PFSK-1 (cell line): ENCODE data around the gene PNMA8B.
A peak's percentile ranks its signal among the peaks of the same experiment; 100 is the strongest.

ENCODE experiments used
- FOXP2 ChIP-seq: optimal IDR thresholded peaks from 2 replicates; pipeline ENCODE3; 2011; ENCODE audit warnings: borderline replicate concordance, control low read depth, inconsistent platforms; ENCODE audit not compliant: insufficient read depth; ENCODE audit errors: extremely low read length, extremely low read depth
- POLR2AphosphoS5 ChIP-seq: IDR thresholded peaks from 2 replicates; pipeline ENCODE4 v1.6.1; 2012; ENCODE audit warnings: low read depth, mild to moderate bottlenecking, control low read depth, low read length, moderate library complexity
- REST ChIP-seq, 2 experiments: IDR thresholded peaks; 2 replicates each; pipeline versions ENCODE4 v1.6.1 to v1.8.0; 2011 to 2012; ENCODE audit warnings: low read depth in 2 of 2, low read length in 2 of 2, control low read depth in 1 of 2, inconsistent platforms in 1 of 2, mild to moderate bottlenecking in 1 of 2, moderate library complexity in 1 of 2; ENCODE audit not compliant: insufficient read depth in 1 of 2
- SIN3A ChIP-seq: IDR thresholded peaks from 2 replicates; pipeline ENCODE4 v1.6.1; 2012; ENCODE audit warnings: mild to moderate bottlenecking, low read length, moderate library complexity, borderline replicate concordance; ENCODE audit not compliant: insufficient read depth
- TAF1 ChIP-seq: IDR thresholded peaks from 2 replicates; pipeline ENCODE4 v1.6.1; 2012; ENCODE audit warnings: low read length, control low read depth, borderline replicate concordance; ENCODE audit not compliant: insufficient read depth

Gene PNMA8B

DNA sequence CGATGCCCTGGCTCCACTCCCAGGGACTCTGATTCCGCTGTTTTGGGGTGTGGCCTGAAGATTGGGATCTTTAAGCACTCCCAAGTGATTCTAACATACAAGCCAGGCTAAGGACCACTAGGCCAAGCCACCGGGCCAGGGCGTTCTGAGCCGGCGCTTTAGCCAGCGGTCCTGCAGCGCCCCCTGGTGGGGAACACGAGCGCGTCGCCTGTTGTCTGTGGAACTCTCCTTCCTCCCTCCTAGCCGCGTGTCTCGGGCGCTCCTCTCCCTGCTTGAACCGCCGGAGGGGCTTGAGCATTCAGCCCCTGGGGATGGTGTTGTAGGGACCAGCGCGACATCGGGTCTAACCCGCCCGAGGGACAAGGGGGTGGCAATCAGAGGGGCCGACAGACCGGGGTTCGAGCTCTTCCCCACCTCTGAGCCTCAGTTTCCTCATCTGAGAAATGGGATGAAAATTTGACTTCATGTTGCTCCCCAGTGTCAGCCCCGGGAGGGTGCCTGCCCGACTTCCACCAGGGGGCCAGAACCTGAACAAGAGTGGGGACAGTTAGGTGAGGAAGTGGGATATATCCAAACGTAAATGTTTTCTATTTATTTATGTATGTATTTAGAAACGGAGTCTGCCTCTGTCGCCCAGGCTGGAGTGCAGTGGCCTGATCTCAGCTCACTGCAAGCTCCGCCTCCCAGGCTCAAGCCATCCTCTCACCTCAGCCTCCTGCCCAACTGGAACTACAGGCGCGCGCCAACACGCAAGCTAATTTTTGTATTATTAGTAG, 18.0 kb upstream of the PNMA8B start:
- TF ChIP-seq REST (IDR thresholded peaks at IDR 0.05; ENCODE audit: insufficient read depth in 1 of 2, low read depth in 2 of 2, low read length in 2 of 2) (no peak), FOXP2 (peak; percentile 63)

DNA sequence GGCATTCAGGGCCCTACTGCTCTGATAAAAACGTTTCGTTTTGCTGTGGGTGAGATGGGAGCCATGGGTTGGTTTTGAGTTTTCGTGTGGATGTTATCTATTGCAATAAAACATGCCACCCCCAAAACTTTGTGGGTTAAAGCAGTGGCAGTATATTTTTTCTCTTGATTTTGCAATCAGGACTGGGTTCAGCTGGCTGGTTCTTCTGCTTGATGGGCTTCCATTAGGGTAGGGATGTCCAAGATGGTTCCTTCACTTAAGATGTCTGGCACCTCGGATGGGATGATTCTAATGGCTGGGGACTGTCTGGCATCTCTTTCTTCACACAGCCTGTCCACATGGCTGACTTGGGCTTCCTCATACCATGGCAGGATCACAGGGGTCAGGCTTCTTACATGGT, 15.6 kb upstream of the PNMA8B start:
- TF ChIP-seq FOXP2 (no peak), POLR2AphosphoS5 (no peak), TAF1 (no peak), SIN3A (no peak), REST (IDR thresholded peaks at IDR 0.05; ENCODE audit: insufficient read depth in 1 of 2, low read depth in 2 of 2, low read length in 2 of 2) (no peak)

GRCh38 chr19:46508206-46508605, 12.5 kb upstream of the PNMA8B start:
- no peak for TF ChIP-seq FOXP2
- TF ChIP-seq REST (IDR thresholded peaks at IDR 0.05; ENCODE audit: insufficient read depth in 1 of 2, low read depth in 2 of 2, low read length in 2 of 2), result no peak
- no peak for TF ChIP-seq TAF1

GRCh38 chr19:46503848-46504453, 8.3 kb upstream of the PNMA8B start:
- TF ChIP-seq FOXP2, result no peak
- no peak for TF ChIP-seq SIN3A
- no peak for TF ChIP-seq REST (IDR thresholded peaks at IDR 0.05; ENCODE audit: insufficient read depth in 1 of 2, low read depth in 2 of 2, low read length in 2 of 2)
- no peak for TF ChIP-seq TAF1
- TF ChIP-seq POLR2AphosphoS5, result no peak

GRCh38 chr19:46502891-46503290, 7.2 kb upstream of the PNMA8B start:
- TF ChIP-seq FOXP2 (no peak), REST (IDR thresholded peaks at IDR 0.05; ENCODE audit: insufficient read depth in 1 of 2, low read depth in 2 of 2, low read length in 2 of 2) (no peak), POLR2AphosphoS5 (no peak), TAF1 (no peak), SIN3A (no peak)
